Caco-2 (cell line): Measurements from ENCODE around the gene CPM. TPM values are rescaled to one million over a fixed set of nuclear protein-coding genes. Genes with fewer than 3 reads are reported as not detected.

ENCODE experiments used
- BruUV-seq: library from RNA; stranded (reverse); fragments of 400-500 nt; replicated peaks from 2 replicates; lab custom pipeline; 2021; lab: Mats Ljungman, UMichigan
- CTCF ChIA-PET: fragments of 300-600 bp; sonication (Branson Sonifier 250); formaldehyde crosslinking; loops from one replicate; lab custom pipeline; 2022; ENCODE audit warnings: antibody characterized with exemption; lab: Charles Lee
- POLR2A ChIA-PET: fragments of 300-600 bp; sonication (Branson Sonifier 250); formaldehyde crosslinking; loops from one replicate; lab custom pipeline; 2022; ENCODE audit warnings: antibody characterized with exemption; lab: Charles Lee
- DNase-seq, 2 experiments: peaks; one replicate each; pipeline versions ENCODE4 v3.0.0 to v3.0.0-alpha.2; 2020 to 2022
- H3K27me3 ChIP-seq: replicated peaks from 2 replicates; pipeline ENCODE4 v1.6.0; 2011; ENCODE audit warnings: low read length; ENCODE audit not compliant: control insufficient read depth, insufficient read depth
- H3K36me3 ChIP-seq: 2 replicates; pipeline ENCODE4 v1.5.1; 2011; ENCODE audit warnings: low read length; ENCODE audit not compliant: control insufficient read depth, insufficient read depth
- H3K4me1 ChIP-seq: fragments of 250-450 bp; sonication (Bioruptor Pico); 2 replicates; pipeline ENCODE4 v1.5.1; 2020; ENCODE audit warnings: mild to moderate bottlenecking
- H3K4me3 ChIP-seq: 2 replicates; pipeline ENCODE4 v1.5.1; 2011; ENCODE audit warnings: low read depth, mild to moderate bottlenecking, control low read depth, low read length
- H3K9me3 ChIP-seq: fragments of 250-450 bp; sonication (Bioruptor Pico); 2 replicates; pipeline ENCODE4 v1.5.1; 2020; ENCODE audit warnings: mild to moderate bottlenecking, moderate library complexity
- H3K27ac Mint-ChIP-seq: one replicate; pipeline ENCODE4 v1.8.0; 2022; ENCODE audit warnings: mixed read lengths; ENCODE audit not compliant: unreplicated experiment
- H3K27me3 Mint-ChIP-seq: one replicate; pipeline ENCODE4 v1.8.0; 2022; ENCODE audit warnings: mixed read lengths; ENCODE audit not compliant: insufficient read depth, unreplicated experiment
- H3K36me3 Mint-ChIP-seq: one replicate; pipeline ENCODE4 v1.8.0; 2022; ENCODE audit warnings: mild to moderate bottlenecking, mixed read lengths; ENCODE audit not compliant: insufficient read depth, unreplicated experiment
- H3K4me1 Mint-ChIP-seq: one replicate; pipeline ENCODE4 v1.8.0; 2022; ENCODE audit warnings: low read depth, mixed read lengths; ENCODE audit not compliant: unreplicated experiment
- H3K4me3 Mint-ChIP-seq: one replicate; pipeline ENCODE4 v1.8.0; 2022; ENCODE audit warnings: mild to moderate bottlenecking, moderate library complexity, mixed read lengths; ENCODE audit not compliant: unreplicated experiment
- H3K9me3 Mint-ChIP-seq: one replicate; pipeline ENCODE4 v1.8.0; 2022; ENCODE audit warnings: mixed read lengths; ENCODE audit not compliant: unreplicated experiment
- intact Hi-C: fragments of 100-400 bp; cut with micrococcal nuclease; formaldehyde crosslinking; loops from one replicate; pipeline ENCODE4 v1.10.0; 2022; ENCODE audit not compliant: unreplicated experiment
- total RNA-seq: library from RNA; stranded (reverse); gene quantifications from 2 replicates; pipeline ENCODE4 v1.2.3, GENCODE V29; 2022
- TF ChIP-seq, protein P1 (sequence below), 2 experiments: fragments of 200-600 bp in 1 of 2; IDR thresholded peaks; 1 replicate in 1 of 2; 2 replicates in 1 of 2; pipeline versions ENCODE4 v1.5.1 to v1.8.0; 2011 to 2022; ENCODE audit warnings: antibody characterized with exemption in 1 of 2, control low read depth in 1 of 2, inconsistent platforms in 1 of 2, low read depth in 1 of 2, low read length in 1 of 2, mild to moderate bottlenecking in 1 of 2, moderate library complexity in 1 of 2; ENCODE audit not compliant: insufficient read depth in 1 of 2, severe bottlenecking in 1 of 2, unreplicated experiment in 1 of 2

CPM gene
- total RNA-seq, 1 experiment from 2014 or later: 8.2 TPM

DNA sequence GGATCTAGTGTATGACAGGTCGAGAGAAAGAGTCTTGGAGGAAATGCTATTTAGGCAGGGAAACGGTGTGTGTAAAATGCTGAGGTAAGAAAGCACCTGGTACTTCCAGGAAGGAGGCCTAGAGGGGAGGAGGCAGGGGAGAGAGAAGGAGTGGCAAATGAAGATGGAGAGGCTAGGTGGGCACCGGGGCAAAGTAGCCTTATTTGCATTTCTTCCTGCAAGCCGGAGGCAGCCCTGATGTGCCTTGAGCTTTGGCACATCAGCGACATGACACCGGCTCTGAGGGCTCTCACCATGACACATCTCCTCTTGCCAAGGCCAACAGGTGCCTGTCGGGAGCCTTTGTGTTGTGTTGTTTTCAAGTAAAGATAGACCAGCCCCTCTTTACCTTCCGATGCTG is 61.6 kb downstream of the CPM start:
- no peaks in the 10 kb centered on the region for H3K9me3 ChIP-seq
- ChIA-PET POLR2A (no interaction called here), CTCF (no interaction called here)
- H3K4me1 Mint-ChIP-seq: no peaks in the 10 kb centered on the region
- no peak overlapping the region for H3K4me3 Mint-ChIP-seq
- TF ChIP-seq, protein P1, sequence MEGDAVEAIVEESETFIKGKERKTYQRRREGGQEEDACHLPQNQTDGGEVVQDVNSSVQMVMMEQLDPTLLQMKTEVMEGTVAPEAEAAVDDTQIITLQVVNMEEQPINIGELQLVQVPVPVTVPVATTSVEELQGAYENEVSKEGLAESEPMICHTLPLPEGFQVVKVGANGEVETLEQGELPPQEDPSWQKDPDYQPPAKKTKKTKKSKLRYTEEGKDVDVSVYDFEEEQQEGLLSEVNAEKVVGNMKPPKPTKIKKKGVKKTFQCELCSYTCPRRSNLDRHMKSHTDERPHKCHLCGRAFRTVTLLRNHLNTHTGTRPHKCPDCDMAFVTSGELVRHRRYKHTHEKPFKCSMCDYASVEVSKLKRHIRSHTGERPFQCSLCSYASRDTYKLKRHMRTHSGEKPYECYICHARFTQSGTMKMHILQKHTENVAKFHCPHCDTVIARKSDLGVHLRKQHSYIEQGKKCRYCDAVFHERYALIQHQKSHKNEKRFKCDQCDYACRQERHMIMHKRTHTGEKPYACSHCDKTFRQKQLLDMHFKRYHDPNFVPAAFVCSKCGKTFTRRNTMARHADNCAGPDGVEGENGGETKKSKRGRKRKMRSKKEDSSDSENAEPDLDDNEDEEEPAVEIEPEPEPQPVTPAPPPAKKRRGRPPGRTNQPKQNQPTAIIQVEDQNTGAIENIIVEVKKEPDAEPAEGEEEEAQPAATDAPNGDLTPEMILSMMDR (IDR thresholded peaks at IDR 0.05; ENCODE audit: insufficient read depth in 1 of 2, low read depth in 1 of 2, low read length in 1 of 2, severe bottlenecking in 1 of 2, unreplicated experiment in 1 of 2): no peak
- no TSS peak for BruUV-seq
- no peaks in the 10 kb centered on the region for H3K36me3 Mint-ChIP-seq
- peaks cover 2% of the 10 kb centered on the region for H3K9me3 Mint-ChIP-seq
- H3K27me3 Mint-ChIP-seq: no peaks in the 10 kb centered on the region
- H3K27me3 ChIP-seq: no peaks in the 10 kb centered on the region
- H3K4me1 ChIP-seq: no peaks in the 10 kb centered on the region
- no peaks in the 10 kb centered on the region for H3K36me3 ChIP-seq
- DNase-seq: no peak
- no peak overlapping the region for H3K4me3 ChIP-seq
- intact Hi-C loops: no loop called here
- H3K27ac Mint-ChIP-seq: no peak overlapping the region

DNA sequence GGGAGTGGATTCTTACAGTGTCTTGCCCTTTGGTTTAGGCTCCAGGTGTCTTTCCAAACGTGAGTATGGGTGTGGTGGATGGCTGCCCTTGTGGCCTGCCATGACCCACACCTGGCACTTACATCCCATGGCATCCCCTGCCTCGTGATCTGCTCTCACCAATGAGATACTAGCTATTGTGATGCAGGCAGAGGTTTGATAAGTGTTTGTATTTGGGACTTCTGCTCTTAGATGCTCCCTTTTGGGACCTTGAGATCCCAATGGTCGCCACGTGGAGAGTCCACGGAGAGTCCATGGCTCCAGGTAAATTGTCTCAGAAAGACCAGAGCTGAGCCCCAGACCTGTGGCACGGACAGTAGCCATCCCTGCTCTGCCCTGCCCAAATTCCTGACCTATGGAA is 62.5 kb downstream of the CPM start:
- Mint-ChIP-seq H3K4me1 (no peaks in the 10 kb centered on the region), H3K27ac (no peak overlapping the region), H3K27me3 (no peaks in the 10 kb centered on the region), H3K36me3 (no peaks in the 10 kb centered on the region), H3K4me3 (no peak overlapping the region), H3K9me3 (no peaks in the 10 kb centered on the region)
- H3K27me3 ChIP-seq: no peaks in the 10 kb centered on the region
- POLR2A ChIA-PET: no interaction called here
- BruUV-seq: no TSS peak
- CTCF ChIA-PET: no interaction called here
- intact Hi-C loops: no loop called here
- H3K36me3 ChIP-seq: no peaks in the 10 kb centered on the region
- H3K9me3 ChIP-seq: no peaks in the 10 kb centered on the region
- no peak overlapping the region for H3K4me3 ChIP-seq
- TF ChIP-seq, protein P1 (IDR thresholded peaks at IDR 0.05; ENCODE audit: insufficient read depth in 1 of 2, low read depth in 1 of 2, low read length in 1 of 2, severe bottlenecking in 1 of 2, unreplicated experiment in 1 of 2): no peak
- H3K4me1 ChIP-seq: no peaks in the 10 kb centered on the region
- no peak for DNase-seq

DNA sequence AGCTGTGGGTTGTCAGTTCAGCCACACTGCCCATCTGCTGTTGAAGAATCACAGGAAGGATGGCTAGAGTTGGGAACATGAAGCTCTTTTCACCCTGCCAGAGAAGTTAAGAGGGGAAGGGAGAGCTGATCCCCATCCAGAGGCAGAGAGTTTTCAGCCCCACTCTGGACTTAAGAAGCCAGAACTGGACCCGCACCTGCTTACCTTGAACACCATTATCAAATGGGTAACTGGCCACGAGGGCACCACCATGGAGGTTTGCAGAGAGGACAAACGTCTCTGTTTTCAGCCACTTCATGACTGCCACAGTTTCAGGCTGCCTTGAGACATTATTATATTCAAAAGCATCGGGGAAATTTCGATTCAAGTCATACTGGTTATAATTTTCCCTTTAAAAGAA is 63.0 kb downstream of the CPM start:
- H3K27me3 ChIP-seq: no peaks in the 10 kb centered on the region
- no peaks in the 10 kb centered on the region for H3K4me1 Mint-ChIP-seq
- H3K4me3 ChIP-seq: no peak overlapping the region
- H3K4me3 Mint-ChIP-seq: no peak overlapping the region
- no peak for DNase-seq
- no peaks in the 10 kb centered on the region for H3K36me3 Mint-ChIP-seq
- intact Hi-C loops: no loop called here
- CTCF ChIA-PET: no interaction called here
- TF ChIP-seq, protein P1 (IDR thresholded peaks at IDR 0.05; ENCODE audit: insufficient read depth in 1 of 2, low read depth in 1 of 2, low read length in 1 of 2, severe bottlenecking in 1 of 2, unreplicated experiment in 1 of 2): no peak
- H3K36me3 ChIP-seq: no peaks in the 10 kb centered on the region
- H3K4me1 ChIP-seq: no peaks in the 10 kb centered on the region
- H3K27ac Mint-ChIP-seq: no peak overlapping the region
- no peaks in the 10 kb centered on the region for H3K9me3 ChIP-seq
- H3K27me3 Mint-ChIP-seq: no peaks in the 10 kb centered on the region
- no peaks in the 10 kb centered on the region for H3K9me3 Mint-ChIP-seq
- POLR2A ChIA-PET: no interaction called here
- BruUV-seq: no TSS peak
